Measurements from ENCODE around the gene CNR2. TPM values are rescaled to one million over a fixed set of nuclear protein-coding genes. Genes with fewer than 3 reads are reported as not detected.
A peak's percentile ranks its signal among the peaks of the same experiment; 100 is the strongest.

CNR2 gene
- total RNA-seq, 1 experiment from 2014 or later, result not detected

GRCh38 chr1:23916209-23917131 is 3.3 kb upstream of the CNR2 start:
- H3K4me1 Mint-ChIP-seq, result peaks cover 5 to 10% of the 10 kb centered on the region in 2 experiments
- no peaks in the 10 kb centered on the region for H3K9me3 ChIP-seq (ENCODE audit: control insufficient read depth, low read depth, low read length)
- no peak overlapping the region; the same call in 1 of the 2 replicates for H2BK15ac ChIP-seq (ENCODE audit: low read depth, low read length)
- no CpG with 5 or more reads among the region's 12 CpGs for WGBS (ENCODE audit: extremely low coverage, insufficient read length, low lambda C conversion rate)
- no peak overlapping the region for H3K4me2 ChIP-seq (ENCODE audit: insufficient read depth, insufficient read length, low read length)
- no peaks in the 10 kb centered on the region for H3K4me1 ChIP-seq (ENCODE audit: insufficient read depth, low read length)
- H3K27ac Mint-ChIP-seq, result 0 out of 7 replicates have a peak overlapping the region, but pooled peaks of 1 of the 3 experiments have one; percentile 65
- H2BK5ac ChIP-seq (ENCODE audit: insufficient read length, low read length), result no peak overlapping the region
- no peak overlapping the region for H3T11ph ChIP-seq (ENCODE audit: low read length)
- no peaks in the 10 kb centered on the region for H3K23me2 ChIP-seq (ENCODE audit: insufficient read length, low read depth, low read length, poor library complexity, severe bottlenecking)
- H2BK20ac ChIP-seq (ENCODE audit: low read depth, low read length, poor library complexity, severe bottlenecking), result no peak overlapping the region
- H2BK120ac ChIP-seq (ENCODE audit: low read depth, low read length, poor library complexity, severe bottlenecking), result no peak overlapping the region
- H2AFZ ChIP-seq (ENCODE audit: low read length), result peak overlapping the region; percentile 34
- TF ChIP-seq, protein P1, sequence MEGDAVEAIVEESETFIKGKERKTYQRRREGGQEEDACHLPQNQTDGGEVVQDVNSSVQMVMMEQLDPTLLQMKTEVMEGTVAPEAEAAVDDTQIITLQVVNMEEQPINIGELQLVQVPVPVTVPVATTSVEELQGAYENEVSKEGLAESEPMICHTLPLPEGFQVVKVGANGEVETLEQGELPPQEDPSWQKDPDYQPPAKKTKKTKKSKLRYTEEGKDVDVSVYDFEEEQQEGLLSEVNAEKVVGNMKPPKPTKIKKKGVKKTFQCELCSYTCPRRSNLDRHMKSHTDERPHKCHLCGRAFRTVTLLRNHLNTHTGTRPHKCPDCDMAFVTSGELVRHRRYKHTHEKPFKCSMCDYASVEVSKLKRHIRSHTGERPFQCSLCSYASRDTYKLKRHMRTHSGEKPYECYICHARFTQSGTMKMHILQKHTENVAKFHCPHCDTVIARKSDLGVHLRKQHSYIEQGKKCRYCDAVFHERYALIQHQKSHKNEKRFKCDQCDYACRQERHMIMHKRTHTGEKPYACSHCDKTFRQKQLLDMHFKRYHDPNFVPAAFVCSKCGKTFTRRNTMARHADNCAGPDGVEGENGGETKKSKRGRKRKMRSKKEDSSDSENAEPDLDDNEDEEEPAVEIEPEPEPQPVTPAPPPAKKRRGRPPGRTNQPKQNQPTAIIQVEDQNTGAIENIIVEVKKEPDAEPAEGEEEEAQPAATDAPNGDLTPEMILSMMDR (conservative IDR thresholded peaks at IDR 0.05), result peak; percentile 78
- H3K4ac ChIP-seq (ENCODE audit: low read depth, low read length), result no peak overlapping the region
- no peaks in the 10 kb centered on the region for H4K20me1 ChIP-seq (ENCODE audit: control insufficient read depth, insufficient read depth, insufficient read length)
- no peak overlapping the region for H4K8ac ChIP-seq (replicated peaks; ENCODE audit: insufficient read length, low read depth, low read length)
- no peak overlapping the region for H3K14ac ChIP-seq (ENCODE audit: insufficient read depth, low read length)
- peak; percentile 87 for DNase-seq
- H3K4me3 Mint-ChIP-seq, result no peak overlapping the region
- H3K9me3 Mint-ChIP-seq, result no peaks in the 10 kb centered on the region
- H3K79me2 ChIP-seq (ENCODE audit: insufficient read depth, low read length), result no peaks in the 10 kb centered on the region
- H3K18ac ChIP-seq (ENCODE audit: insufficient read length, low read depth, low read length), result no peak overlapping the region
- H3K27ac ChIP-seq (ENCODE audit: insufficient read length, low read depth, low read length), result no peak overlapping the region
- no peak overlapping the region for H3K9ac ChIP-seq (ENCODE audit: extremely low read depth, insufficient read length, low read length)
- H4K5ac ChIP-seq (ENCODE audit: insufficient read length, low read depth, low read length), result no peak overlapping the region
- no peaks in the 10 kb centered on the region for H3K79me1 ChIP-seq (ENCODE audit: insufficient read depth, low read depth, low read length, poor library complexity, severe bottlenecking)
- peaks cover 2% of the 10 kb centered on the region for H3K27me3 Mint-ChIP-seq (ENCODE audit: low read depth)
- H3K27me3 ChIP-seq (ENCODE audit: insufficient read depth, low read length), result no peaks in the 10 kb centered on the region
- no peaks in the 10 kb centered on the region for H3K36me3 Mint-ChIP-seq (ENCODE audit: insufficient read depth in 1 of 3, low read depth in 3 of 3)
- no peak overlapping the region for H4K91ac ChIP-seq (ENCODE audit: insufficient read length, low read depth, low read length)
- H3K23ac ChIP-seq (ENCODE audit: insufficient read length, low read depth, low read length), result no peak overlapping the region
- no peak overlapping the region for H2AK5ac ChIP-seq (ENCODE audit: insufficient read length, low read length)
- no peak overlapping the region for H3K56ac ChIP-seq (ENCODE audit: insufficient read length, low read depth, low read length)
- no peak overlapping the region for H2BK12ac ChIP-seq (ENCODE audit: insufficient read length, low read depth, low read length)
